HEK293 (cell line): ENCODE measurements around the gene DMD.
"Not testable (repeated sequence)": the region's sequence is repeated elsewhere in the genome, so short reads cannot be mapped to it uniquely, and the experiment has no call there.

Experiments used
- CTCF ChIA-PET: fragments of 350-600 bp; formaldehyde crosslinking; extraction: SDS; loops from one replicate; lab custom pipeline; 2021; ENCODE audit warnings: antibody characterized with exemption; lab: Yijun Ruan, JAX
- POLR2A ChIA-PET: fragments of 300-600 bp; formaldehyde crosslinking; extraction: SDS; loops from one replicate; lab custom pipeline; 2020; ENCODE audit warnings: antibody characterized with exemption, inconsistent platforms; lab: Yijun Ruan, JAX
- H3K27ac ChIP-seq: fragments of 200-500 bp; sonication (Bioruptor generic); 2 replicates; pipeline ENCODE4 v1.5.1; 2014; ENCODE audit warnings: low read depth, low read length, control low read depth, inconsistent platforms; ENCODE audit errors: extremely low read depth
- H3K36me3 ChIP-seq, 2 experiments: fragments of 200-500 bp in 1 of 2; sonication (Bioruptor generic) in 1 of 2; 1 replicate in 1 of 2; 2 replicates in 1 of 2; pipeline ENCODE4 v1.5.1; 2014 to 2017; ENCODE audit warnings: inconsistent platforms in 2 of 2, low read length in 2 of 2; ENCODE audit not compliant: control insufficient read depth in 2 of 2, insufficient read depth in 1 of 2
- H3K4me1 ChIP-seq: fragments of 200-500 bp; sonication (Bioruptor generic); 2 replicates; pipeline ENCODE4 v1.5.1; 2014; ENCODE audit warnings: mild to moderate bottlenecking, low read length, inconsistent platforms; ENCODE audit not compliant: control insufficient read depth, insufficient read depth
- H3K4me3 ChIP-seq: 2 replicates; pipeline ENCODE4 v1.5.1; 2011; ENCODE audit warnings: low read depth, mild to moderate bottlenecking, control low read depth, low read length, moderate library complexity
- H3K9me3 ChIP-seq: fragments of 200-500 bp; sonication (Bioruptor generic); 2 replicates; pipeline ENCODE4 v1.5.1; 2014; ENCODE audit warnings: low read depth, low read length, inconsistent platforms; ENCODE audit not compliant: control insufficient read depth, insufficient read depth
- GFI1B ChIP-seq: fragments of 450-650 bp; formaldehyde crosslinking; IDR thresholded peaks from 2 replicates; pipeline ENCODE4 v1.5.1; 2016; ENCODE audit warnings: missing biosample characterization, missing genetic modification characterization
- HOXA7 ChIP-seq: sonication (generic); formaldehyde crosslinking; IDR thresholded peaks from 2 replicates; pipeline ENCODE4 v1.8.1; 2022; ENCODE audit warnings: missing genetic modification reagents, borderline replicate concordance
- KLF9 ChIP-seq: fragments of 450-650 bp; formaldehyde crosslinking; IDR thresholded peaks from 2 replicates; pipeline ENCODE4 v1.5.1; 2016; ENCODE audit warnings: missing biosample characterization, missing genetic modification characterization, low read depth
- SCRT2 ChIP-seq: fragments of 450-650 bp; formaldehyde crosslinking; IDR thresholded peaks from 2 replicates; pipeline ENCODE4 v1.5.1; 2016; ENCODE audit warnings: missing biosample characterization, missing genetic modification characterization
- YY2 ChIP-seq: fragments of 450-650 bp; formaldehyde crosslinking; IDR thresholded peaks from 2 replicates; pipeline ENCODE4 v1.5.1; 2016; ENCODE audit warnings: missing biosample characterization, missing genetic modification characterization
- ZBTB48 ChIP-seq: fragments of 450-650 bp; formaldehyde crosslinking; IDR thresholded peaks from 2 replicates; pipeline ENCODE4 v1.5.1; 2016; ENCODE audit warnings: missing biosample characterization, missing genetic modification characterization
- ZFP3 ChIP-seq: fragments of 450-650 bp; formaldehyde crosslinking; IDR thresholded peaks from 2 replicates; pipeline ENCODE4 v1.5.1; 2016; ENCODE audit warnings: low read depth, missing biosample characterization, missing genetic modification characterization
- ZNF138 ChIP-seq: fragments of 450-650 bp; formaldehyde crosslinking; IDR thresholded peaks from 2 replicates; pipeline ENCODE4 v1.5.1; 2016; ENCODE audit warnings: missing biosample characterization, missing genetic modification characterization, borderline replicate concordance
- ZNF146 ChIP-seq: fragments of 450-650 bp; formaldehyde crosslinking; IDR thresholded peaks from 2 replicates; pipeline ENCODE4 v1.5.1; 2016; ENCODE audit warnings: missing biosample characterization, missing genetic modification characterization
- ZNF169 ChIP-seq: fragments of 450-650 bp; formaldehyde crosslinking; IDR thresholded peaks from 2 replicates; pipeline ENCODE4 v1.5.1; 2016; ENCODE audit warnings: missing biosample characterization, missing genetic modification characterization
- ZNF184 ChIP-seq: fragments of 450-650 bp; IDR thresholded peaks from 2 replicates; pipeline ENCODE4 v1.5.1; 2018; ENCODE audit warnings: missing biosample characterization, mild to moderate bottlenecking, missing genetic modification characterization
- ZNF214 ChIP-seq: fragments of 450-650 bp; formaldehyde crosslinking; IDR thresholded peaks from 2 replicates; pipeline ENCODE4 v1.5.1; 2017; ENCODE audit warnings: missing biosample characterization, mild to moderate bottlenecking, missing genetic modification characterization, borderline replicate concordance
- ZNF274 ChIP-seq, 2 experiments: fragments of 200-500 bp in 1 of 2; fragments of 450-650 bp in 1 of 2; sonication (Bioruptor generic) in 1 of 2; formaldehyde crosslinking in 1 of 2; IDR thresholded peaks; 2 replicates each; pipeline versions ENCODE4 v1.5.1 to v1.6.1; 2014 to 2016; ENCODE audit warnings: borderline replicate concordance in 1 of 2, inconsistent platforms in 1 of 2, low read length in 1 of 2, missing biosample characterization in 1 of 2, missing genetic modification characterization in 1 of 2
- ZNF473 ChIP-seq: fragments of 450-650 bp; formaldehyde crosslinking; IDR thresholded peaks from 2 replicates; pipeline ENCODE4 v1.5.1; 2017; ENCODE audit warnings: missing biosample characterization, missing genetic modification characterization
- ZNF560 ChIP-seq: fragments of 450-650 bp; formaldehyde crosslinking; IDR thresholded peaks from 2 replicates; pipeline ENCODE4 v1.5.1; 2017; ENCODE audit warnings: missing biosample characterization, missing genetic modification characterization, borderline replicate concordance
- ZNF626 ChIP-seq: fragments of 450-650 bp; sonication (Bioruptor Pico); formaldehyde crosslinking; IDR thresholded peaks from 2 replicates; pipeline ENCODE4 v1.5.1; 2018; ENCODE audit warnings: missing biosample characterization, missing genetic modification characterization, inconsistent platforms
- ZNF654 ChIP-seq: fragments of 450-650 bp; formaldehyde crosslinking; IDR thresholded peaks from 2 replicates; pipeline ENCODE4 v1.5.1; 2016; ENCODE audit warnings: low read depth, missing biosample characterization, missing genetic modification characterization
- ZNF792 ChIP-seq: fragments of 450-650 bp; formaldehyde crosslinking; IDR thresholded peaks from 2 replicates; pipeline ENCODE4 v1.5.1; 2016; ENCODE audit warnings: missing biosample characterization, missing genetic modification characterization
- TF ChIP-seq, protein P1 (sequence below): fragments of 450-650 bp; formaldehyde crosslinking; IDR thresholded peaks from 2 replicates; pipeline ENCODE4 v1.5.1; 2017; ENCODE audit warnings: missing biosample characterization, missing genetic modification characterization
- TF ChIP-seq, protein P2 (sequence below): fragments of 450-650 bp; formaldehyde crosslinking; IDR thresholded peaks from 2 replicates; pipeline ENCODE4 v1.5.1; 2016; ENCODE audit warnings: missing biosample characterization, missing genetic modification characterization, low read depth
- TF ChIP-seq, protein P3 (sequence below): fragments of 450-650 bp; formaldehyde crosslinking; IDR thresholded peaks from 2 replicates; pipeline ENCODE4 v1.5.1; 2016; ENCODE audit warnings: missing biosample characterization, missing genetic modification characterization

DMD gene

DNA sequence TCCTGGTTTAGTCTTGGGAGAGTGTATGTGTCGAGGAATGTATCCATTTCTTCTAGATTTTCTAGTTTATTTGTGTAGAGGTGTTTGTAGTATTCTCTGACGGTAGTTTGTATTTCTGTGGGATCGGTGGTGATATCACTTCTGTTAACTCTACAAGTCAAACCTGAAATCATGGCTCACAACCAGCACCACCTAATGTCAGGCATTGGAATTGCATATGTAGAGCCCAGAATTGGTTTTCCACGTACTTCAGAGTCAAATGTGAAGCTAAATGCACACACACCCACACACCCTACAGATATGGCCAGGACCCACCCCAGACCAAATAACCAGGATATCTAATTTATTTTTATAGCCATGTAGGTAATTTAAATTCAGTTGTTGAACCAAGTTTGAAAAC lies 964.7 kb downstream of the DMD start:
- H3K9me3 ChIP-seq: not testable (repeated sequence)
- peak; percentile 46 for TF ChIP-seq ZNF654 (tag by site-specific recombination)
- 0 out of 2 replicates have a peak, but pooled peaks have one; percentile 28 for TF ChIP-seq SCRT2
- TF ChIP-seq, all 188 proteins: peak for 2; not testable (repeated sequence) for 186
- CTCF ChIA-PET: interaction anchor here (0.6 to 1.2 kb wide), 2 partner anchors 99 to 1208 kb away, joined by 3 to 4 read pairs; no protein-coding TSS in a partner anchor
- H3K27ac ChIP-seq, H3K4me1 ChIP-seq, POLR2A ChIA-PET, H3K4me3 ChIP-seq, H3K36me3 ChIP-seq: not testable (repeated sequence)

DNA sequence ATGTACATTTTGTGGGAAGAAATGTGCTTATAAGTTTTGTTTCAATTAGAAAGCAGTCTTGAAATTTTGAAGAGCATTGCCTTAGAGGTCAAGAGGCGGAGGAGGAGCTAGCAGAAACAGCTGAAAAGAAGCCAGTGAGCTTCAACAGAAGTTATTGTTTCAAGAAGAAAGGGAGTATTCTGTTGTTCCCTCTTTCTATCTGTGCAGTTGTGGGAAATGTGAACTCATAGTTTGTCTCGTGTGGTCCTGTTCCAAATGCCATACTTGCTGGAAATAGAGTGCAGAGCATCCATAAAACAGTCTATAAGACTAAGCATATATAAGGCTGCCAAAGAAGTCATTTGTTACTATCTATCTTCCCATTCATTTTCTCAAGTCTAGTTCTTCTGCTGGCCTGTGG lies 1015.7 kb downstream of the DMD start:
- no peaks in the 10 kb centered on the region for H3K36me3 ChIP-seq
- H3K27ac ChIP-seq: no peak overlapping the region
- H3K4me3 ChIP-seq: no peak overlapping the region
- no peak for TF ChIP-seq ZNF560
- TF ChIP-seq ZNF274 (IDR thresholded peaks at IDR 0.05; ENCODE audit: low read length): no peak
- TF ChIP-seq ZNF274 (tag by site-specific recombination; IDR thresholded peaks at IDR 0.05; ENCODE audit: borderline replicate concordance): no peak
- TF ChIP-seq ZNF626 (tag by site-specific recombination): no peak
- TF ChIP-seq, protein P1, sequence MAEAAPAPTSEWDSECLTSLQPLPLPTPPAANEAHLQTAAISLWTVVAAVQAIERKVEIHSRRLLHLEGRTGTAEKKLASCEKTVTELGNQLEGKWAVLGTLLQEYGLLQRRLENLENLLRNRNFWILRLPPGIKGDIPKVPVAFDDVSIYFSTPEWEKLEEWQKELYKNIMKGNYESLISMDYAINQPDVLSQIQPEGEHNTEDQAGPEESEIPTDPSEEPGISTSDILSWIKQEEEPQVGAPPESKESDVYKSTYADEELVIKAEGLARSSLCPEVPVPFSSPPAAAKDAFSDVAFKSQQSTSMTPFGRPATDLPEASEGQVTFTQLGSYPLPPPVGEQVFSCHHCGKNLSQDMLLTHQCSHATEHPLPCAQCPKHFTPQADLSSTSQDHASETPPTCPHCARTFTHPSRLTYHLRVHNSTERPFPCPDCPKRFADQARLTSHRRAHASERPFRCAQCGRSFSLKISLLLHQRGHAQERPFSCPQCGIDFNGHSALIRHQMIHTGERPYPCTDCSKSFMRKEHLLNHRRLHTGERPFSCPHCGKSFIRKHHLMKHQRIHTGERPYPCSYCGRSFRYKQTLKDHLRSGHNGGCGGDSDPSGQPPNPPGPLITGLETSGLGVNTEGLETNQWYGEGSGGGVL (tag by site-specific recombination): no peak
- TF ChIP-seq, protein P2, sequence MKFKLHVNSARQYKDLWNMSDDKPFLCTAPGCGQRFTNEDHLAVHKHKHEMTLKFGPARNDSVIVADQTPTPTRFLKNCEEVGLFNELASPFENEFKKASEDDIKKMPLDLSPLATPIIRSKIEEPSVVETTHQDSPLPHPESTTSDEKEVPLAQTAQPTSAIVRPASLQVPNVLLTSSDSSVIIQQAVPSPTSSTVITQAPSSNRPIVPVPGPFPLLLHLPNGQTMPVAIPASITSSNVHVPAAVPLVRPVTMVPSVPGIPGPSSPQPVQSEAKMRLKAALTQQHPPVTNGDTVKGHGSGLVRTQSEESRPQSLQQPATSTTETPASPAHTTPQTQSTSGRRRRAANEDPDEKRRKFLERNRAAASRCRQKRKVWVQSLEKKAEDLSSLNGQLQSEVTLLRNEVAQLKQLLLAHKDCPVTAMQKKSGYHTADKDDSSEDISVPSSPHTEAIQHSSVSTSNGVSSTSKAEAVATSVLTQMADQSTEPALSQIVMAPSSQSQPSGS (tag by site-specific recombination): no peak
- TF ChIP-seq YY2 (tag by site-specific recombination): no peak
- TF ChIP-seq ZNF146 (tag by site-specific recombination): no peak
- no peak for TF ChIP-seq ZNF184 (tag by site-specific recombination)
- TF ChIP-seq ZNF214 (tag by site-specific recombination): no peak
- no peak for TF ChIP-seq GFI1B (tag by site-specific recombination)
- no peak for TF ChIP-seq ZBTB48
- TF ChIP-seq ZNF792: no peak
- TF ChIP-seq ZNF138 (tag by site-specific recombination): no peak
- no peak for TF ChIP-seq ZFP3 (tag by site-specific recombination)
- no peak for TF ChIP-seq KLF9 (tag by site-specific recombination)
- TF ChIP-seq HOXA7 (CRISPR knock-in tag): no peak
- TF ChIP-seq, all 188 proteins: peak for 0
- CTCF ChIA-PET: no interaction called here
- Histone ChIP-seq H3K4me1 (no peaks in the 10 kb centered on the region), H3K9me3 (no peaks in the 10 kb centered on the region; the same call in 1 of the 2 replicates)
- POLR2A ChIA-PET: no interaction called here

DNA sequence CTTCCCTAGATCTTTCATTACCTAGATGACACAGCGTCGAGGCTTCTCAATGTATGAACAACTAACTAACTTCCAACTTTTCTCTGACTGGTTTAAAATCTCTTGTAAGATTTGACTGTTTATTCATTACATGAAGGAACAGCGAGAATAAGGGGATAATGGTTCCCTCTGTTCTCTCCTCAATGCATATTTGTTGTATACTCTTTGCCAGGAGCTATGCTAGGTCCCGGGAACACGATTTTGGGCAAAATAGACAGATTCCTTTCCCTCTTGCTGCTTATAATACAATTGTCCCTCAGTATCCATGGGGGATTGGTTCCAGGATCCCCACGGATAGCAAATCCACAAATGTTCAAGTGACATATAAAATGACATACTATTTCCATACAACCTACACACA lies 1020.0 kb downstream of the DMD start:
- POLR2A ChIA-PET: no interaction called here
- Histone ChIP-seq H3K4me3 (no peak overlapping the region), H3K27ac (no peak overlapping the region), H3K4me1 (no peaks in the 10 kb centered on the region), H3K9me3 (no peaks in the 10 kb centered on the region; the same call in 1 of the 2 replicates), H3K36me3 (no peaks in the 10 kb centered on the region)
- TF ChIP-seq ZNF473 (tag by site-specific recombination) (no peak), ZNF169 (tag by site-specific recombination) (no peak)
- TF ChIP-seq, protein P3, sequence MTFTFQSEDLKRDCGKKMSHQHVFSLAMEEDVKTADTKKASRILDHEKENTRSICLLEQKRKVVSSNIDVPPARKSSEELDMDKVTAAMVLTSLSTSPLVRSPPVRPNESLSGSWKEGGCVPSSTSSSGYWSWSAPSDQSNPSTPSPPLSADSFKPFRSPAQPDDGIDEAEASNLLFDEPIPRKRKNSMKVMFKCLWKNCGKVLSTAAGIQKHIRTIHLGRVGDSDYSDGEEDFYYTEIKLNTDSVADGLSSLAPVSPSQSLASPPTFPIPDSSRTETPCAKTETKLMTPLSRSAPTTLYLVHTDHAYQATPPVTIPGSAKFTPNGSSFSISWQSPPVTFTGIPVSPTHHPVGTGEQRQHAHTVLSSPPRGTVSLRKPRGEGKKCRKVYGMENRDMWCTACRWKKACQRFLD (tag by site-specific recombination): no peak
- CTCF ChIA-PET: no interaction called here
